ENCODE data around the gene XRCC1.

GRCh38 chr19:43595999-43596841 is 20.9 kb upstream of the XRCC1 start, which contains the start of the genes IRGQ and ZNF576:
- TF ChIP-seq CTCF (IDR thresholded peaks at IDR 0.05; ENCODE audit: insufficient read depth, low read depth, low read length), result no peak
- no peak for TF ChIP-seq EZH2 (IDR thresholded peaks at IDR 0.05; ENCODE audit: insufficient read depth, low read length)
